Measurements from ENCODE around the gene MMS19. TPM values are rescaled to one million over a fixed set of nuclear protein-coding genes. Genes with fewer than 3 reads are reported as not detected.

The MMS19 gene
- total RNA-seq, 4 donors from 2014 or later, result 80.4 to 90.2 (median 88.4) TPM

DNA sequence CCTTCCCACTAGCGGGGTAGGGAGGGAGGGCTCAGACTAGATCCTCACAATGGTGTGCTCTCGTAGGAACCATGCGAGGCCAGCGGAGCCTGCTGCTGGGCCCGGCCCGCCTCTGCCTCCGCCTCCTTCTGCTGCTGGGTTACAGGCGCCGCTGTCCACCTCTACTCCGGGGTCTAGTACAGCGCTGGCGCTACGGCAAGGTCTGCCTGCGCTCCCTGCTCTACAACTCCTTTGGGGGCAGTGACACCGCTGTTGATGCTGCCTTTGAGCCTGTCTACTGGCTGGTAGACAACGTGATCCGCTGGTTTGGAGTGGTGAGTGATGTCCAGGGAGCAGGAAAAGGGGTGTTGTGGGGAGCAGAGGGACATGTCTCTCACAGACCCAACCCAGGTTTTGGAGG is 46.6 kb downstream of the MMS19 start:
- H3K27ac ChIP-seq, result no peak overlapping the region
- H3K4me1 ChIP-seq, result peaks cover 0 to 78% (median 15%) of the 10 kb centered on the region in 4 donors
- H3K9me3 ChIP-seq, result no peaks in the 10 kb centered on the region
- TF ChIP-seq POLR2A (IDR thresholded peaks at IDR 0.05), result no peak
- TF ChIP-seq EP300 (IDR thresholded peaks at IDR 0.05), result no peak
- TF ChIP-seq, protein P1, sequence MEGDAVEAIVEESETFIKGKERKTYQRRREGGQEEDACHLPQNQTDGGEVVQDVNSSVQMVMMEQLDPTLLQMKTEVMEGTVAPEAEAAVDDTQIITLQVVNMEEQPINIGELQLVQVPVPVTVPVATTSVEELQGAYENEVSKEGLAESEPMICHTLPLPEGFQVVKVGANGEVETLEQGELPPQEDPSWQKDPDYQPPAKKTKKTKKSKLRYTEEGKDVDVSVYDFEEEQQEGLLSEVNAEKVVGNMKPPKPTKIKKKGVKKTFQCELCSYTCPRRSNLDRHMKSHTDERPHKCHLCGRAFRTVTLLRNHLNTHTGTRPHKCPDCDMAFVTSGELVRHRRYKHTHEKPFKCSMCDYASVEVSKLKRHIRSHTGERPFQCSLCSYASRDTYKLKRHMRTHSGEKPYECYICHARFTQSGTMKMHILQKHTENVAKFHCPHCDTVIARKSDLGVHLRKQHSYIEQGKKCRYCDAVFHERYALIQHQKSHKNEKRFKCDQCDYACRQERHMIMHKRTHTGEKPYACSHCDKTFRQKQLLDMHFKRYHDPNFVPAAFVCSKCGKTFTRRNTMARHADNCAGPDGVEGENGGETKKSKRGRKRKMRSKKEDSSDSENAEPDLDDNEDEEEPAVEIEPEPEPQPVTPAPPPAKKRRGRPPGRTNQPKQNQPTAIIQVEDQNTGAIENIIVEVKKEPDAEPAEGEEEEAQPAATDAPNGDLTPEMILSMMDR (IDR thresholded peaks at IDR 0.05), result no peak
- no peak for DNase-seq (ENCODE audit: low spot score in 2 of 2)
- no peak overlapping the region for H3K4me3 ChIP-seq
- 90 to 91% methylated on average over 17 of the region's 17 CpGs for WGBS, 2 donors
- peaks cover 0 to 52% (median 0%) of the 10 kb centered on the region in 3 donors for H3K36me3 ChIP-seq
- H3K27me3 ChIP-seq, result no peaks in the 10 kb centered on the region

DNA sequence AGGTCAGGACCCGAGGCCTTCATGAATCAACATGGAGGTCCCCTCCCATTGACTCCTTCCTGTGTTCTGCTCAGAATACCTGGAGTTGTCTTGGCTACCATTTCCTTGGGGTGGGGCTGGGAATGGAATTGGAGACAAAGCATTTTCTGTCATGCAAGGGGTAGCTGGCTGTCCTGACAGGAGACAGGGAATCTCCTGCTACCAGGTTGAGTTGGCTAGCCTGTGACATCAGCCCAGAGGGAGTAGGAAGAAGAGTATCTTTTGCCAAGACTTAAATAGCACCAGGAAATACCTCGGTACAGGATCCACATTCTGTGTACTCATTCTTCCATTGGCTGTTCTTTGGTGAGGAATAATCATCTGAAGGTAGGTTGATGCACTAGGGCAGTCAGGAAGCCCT is 47.4 kb downstream of the MMS19 start:
- Histone ChIP-seq H3K36me3 (peaks cover 0 to 44% (median 0%) of the 10 kb centered on the region in 3 donors), H3K27ac (no peak overlapping the region), H3K27me3 (no peaks in the 10 kb centered on the region), H3K4me3 (no peak overlapping the region), H3K9me3 (no peaks in the 10 kb centered on the region), H3K4me1 (peaks cover 0 to 77% (median 17%) of the 10 kb centered on the region in 4 donors)
- WGBS, 2 donors, result 54 to 83% methylated on average over 2 of the region's 2 CpGs
- TF ChIP-seq, protein P1 (IDR thresholded peaks at IDR 0.05), result no peak
- TF ChIP-seq EP300 (IDR thresholded peaks at IDR 0.05) (no peak), POLR2A (IDR thresholded peaks at IDR 0.05) (no peak)
- no peak for DNase-seq (ENCODE audit: low spot score in 2 of 2)

DNA sequence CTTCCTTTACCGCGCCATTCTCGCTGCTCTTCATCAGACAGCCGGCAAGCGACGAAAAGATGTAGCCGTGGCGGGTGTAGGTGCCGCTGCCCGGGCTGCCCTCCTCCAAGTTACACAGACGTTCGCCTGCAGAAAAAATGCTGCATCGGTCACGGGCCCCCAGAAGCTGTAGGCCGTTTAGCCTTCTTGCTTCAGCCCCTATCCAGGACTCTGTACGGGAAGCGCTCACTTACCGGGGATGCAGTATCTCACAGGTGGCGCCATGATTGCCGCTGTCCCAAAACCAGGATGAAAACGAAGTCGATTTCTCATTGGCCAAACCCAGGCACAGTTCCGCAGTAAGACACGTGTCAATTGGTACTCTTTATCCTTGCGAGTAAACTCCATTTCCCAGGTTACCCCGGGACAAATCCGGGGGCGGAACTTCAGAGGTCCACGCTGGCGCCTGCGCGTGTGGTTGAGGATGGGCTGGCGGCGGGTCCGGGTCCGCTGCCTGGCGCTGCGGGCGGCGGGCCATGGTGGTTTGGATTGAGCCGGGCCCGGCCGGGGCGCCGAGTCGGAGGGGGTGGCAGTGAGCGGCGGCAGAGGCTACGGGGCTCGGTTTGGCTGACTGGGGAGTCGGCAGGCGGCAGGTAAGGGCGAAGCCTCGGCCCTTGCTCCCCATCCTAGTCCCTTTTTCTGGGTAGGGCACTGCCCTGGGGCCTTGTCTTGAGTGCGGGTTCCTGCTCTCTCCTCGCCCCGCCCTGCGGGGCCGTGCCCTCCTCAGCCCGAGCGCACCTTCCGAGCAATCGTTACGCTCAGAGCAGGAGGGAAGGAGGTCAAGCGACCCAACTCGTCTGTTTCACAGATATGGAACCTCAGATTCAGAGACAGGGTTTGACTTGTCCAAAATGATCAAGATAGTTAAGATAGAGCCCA is 52.2 kb downstream of the MMS19 start, which contains the start of the genes EXOSC1 and ZDHHC16:
Gene EXOSC1 (minus strand): TSS at position 285 of the 918 bp plus-strand sequence. CDS start 21 bp downstream, at position 264.
Gene ZDHHC16 (plus strand): TSS at position 454 of the 918 bp plus-strand sequence. CDS start 5,501 bp downstream, outside the sequence.
- no peaks in the 10 kb centered on the region for H3K9me3 ChIP-seq
- H3K36me3 ChIP-seq, result peaks cover 0 to 12% (median 0%) of the 10 kb centered on the region in 3 donors
- peak within 1 kb of the TSS; percentile 55 to 76 (median 72) for H3K27ac ChIP-seq
- H3K4me1 ChIP-seq, result peaks cover 0 to 58% (median 21%) of the 10 kb centered on the region in 4 donors
- TF ChIP-seq POLR2A (IDR thresholded peaks at IDR 0.05), result peak; percentile 19 to 67
- TF ChIP-seq EP300 (IDR thresholded peaks at IDR 0.05), result peak; percentile 74 to 81
- TF ChIP-seq, protein P1 (IDR thresholded peaks at IDR 0.05), result peak in 2 of 5 experiments; percentile 17 to 33
- WGBS, 2 donors, result 0 to 1% methylated on average over 61 to 63 of the region's 66 CpGs
- DNase-seq (ENCODE audit: low spot score in 2 of 2), result peak; percentile 79 to 90
- H3K27me3 ChIP-seq, result no peaks in the 10 kb centered on the region
- peak within 1 kb of the TSS; percentile 83 to 94 (median 90) for H3K4me3 ChIP-seq

DNA sequence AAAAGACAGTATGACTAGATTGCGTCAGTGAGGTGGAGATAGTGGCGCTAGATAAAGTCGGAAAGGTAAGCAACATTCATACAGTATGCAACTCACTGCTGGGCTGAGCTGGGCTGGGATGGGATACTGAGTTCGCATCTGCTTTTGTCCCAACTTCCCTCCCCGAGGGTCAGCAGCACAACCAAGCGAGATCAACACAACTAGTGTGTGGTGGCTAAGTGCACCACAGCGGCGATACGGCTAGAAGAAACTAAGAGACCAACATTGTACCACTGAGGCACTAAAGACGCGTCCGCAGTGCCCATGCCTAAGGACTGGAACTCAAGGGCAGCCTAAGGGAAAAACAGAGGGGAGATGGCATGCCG is 52.9 kb downstream of the MMS19 start:
- DNase-seq (ENCODE audit: low spot score in 2 of 2), result no peak
- no peaks in the 10 kb centered on the region for H3K27me3 ChIP-seq
- TF ChIP-seq EP300 (IDR thresholded peaks at IDR 0.05) (no peak), POLR2A (IDR thresholded peaks at IDR 0.05) (no peak)
- TF ChIP-seq, protein P1 (IDR thresholded peaks at IDR 0.05), result no peak
- peaks cover 0 to 52% (median 21%) of the 10 kb centered on the region in 4 donors for H3K4me1 ChIP-seq
- WGBS, 2 donors, result 1 to 2% methylated on average over 13 of the region's 13 CpGs
- peak overlapping the region in 2 of 4 donors; percentile 32 to 76 for H3K27ac ChIP-seq
- H3K4me3 ChIP-seq, result peak overlapping the region; percentile 83 to 94 (median 90)
- peaks cover 0 to 19% (median 0%) of the 10 kb centered on the region in 3 donors for H3K36me3 ChIP-seq
- H3K9me3 ChIP-seq, result no peaks in the 10 kb centered on the region

DNA sequence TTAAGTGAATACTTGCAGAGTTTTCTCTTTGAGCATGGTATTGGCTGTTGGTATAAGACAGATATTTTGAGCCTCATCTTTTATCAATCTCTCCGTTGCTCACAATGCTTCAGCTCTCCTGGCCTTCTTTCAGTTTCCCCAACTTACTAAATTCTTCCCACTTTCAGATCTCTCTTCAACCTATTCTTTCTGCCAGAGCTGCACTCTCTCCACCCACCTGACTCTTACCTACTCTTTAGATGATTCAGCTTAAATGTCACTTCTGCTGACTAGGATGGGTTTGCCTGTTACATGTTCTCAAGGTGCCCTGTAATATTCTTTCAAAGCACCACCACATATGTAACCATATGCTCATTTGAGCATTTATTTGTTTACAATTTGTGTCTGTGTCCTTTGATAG is 54.0 kb downstream of the MMS19 start:
- TF ChIP-seq, protein P1 (IDR thresholded peaks at IDR 0.05), result no peak
- TF ChIP-seq POLR2A (IDR thresholded peaks at IDR 0.05), result no peak
- TF ChIP-seq EP300 (IDR thresholded peaks at IDR 0.05), result no peak

More for the DNA sequence above, 54.0 kb downstream of the MMS19 start:
- no peak overlapping the region for H3K4me3 ChIP-seq
- H3K27ac ChIP-seq, result no peak overlapping the region
- H3K4me1 ChIP-seq, result peaks cover 0 to 45% (median 21%) of the 10 kb centered on the region in 4 donors
- 93 to 95% methylated on average over 1 of the region's 1 CpG for WGBS, 2 donors
- DNase-seq (ENCODE audit: low spot score in 2 of 2), result no peak
- H3K27me3 ChIP-seq, result no peaks in the 10 kb centered on the region
- H3K9me3 ChIP-seq, result no peaks in the 10 kb centered on the region
- peaks cover 0 to 30% (median 0%) of the 10 kb centered on the region in 3 donors for H3K36me3 ChIP-seq
